Right lobe of liver (tissue), 4 donors: Measurements from ENCODE around the gene ADAMTS2.

Experiments used
- POLR2A ChIP-seq: fragments of 450-650 bp; IDR thresholded peaks from one replicate; pipeline ENCODE4 v1.6.1; 2017; ENCODE audit warnings: antibody characterized with exemption, mild to moderate bottlenecking
- TF ChIP-seq, protein P1 (sequence below), 4 donors: fragments of 200-600 bp in 3 of 4; fragments of 450-650 bp in 1 of 4; IDR thresholded peaks; one replicate each; pipeline versions ENCODE4 v1.5.1 to v1.8.0; 2016 to 2022; ENCODE audit warnings: antibody characterized with exemption in 4 of 4, mild to moderate bottlenecking in 2 of 4
- donor health status: DM: no; HTN: no; CAD: no.
- donor health status: DM: no; HTN: no; CAD: no.
- donor health status: DM: no; HTN: yes; CAD: no.

DNA sequence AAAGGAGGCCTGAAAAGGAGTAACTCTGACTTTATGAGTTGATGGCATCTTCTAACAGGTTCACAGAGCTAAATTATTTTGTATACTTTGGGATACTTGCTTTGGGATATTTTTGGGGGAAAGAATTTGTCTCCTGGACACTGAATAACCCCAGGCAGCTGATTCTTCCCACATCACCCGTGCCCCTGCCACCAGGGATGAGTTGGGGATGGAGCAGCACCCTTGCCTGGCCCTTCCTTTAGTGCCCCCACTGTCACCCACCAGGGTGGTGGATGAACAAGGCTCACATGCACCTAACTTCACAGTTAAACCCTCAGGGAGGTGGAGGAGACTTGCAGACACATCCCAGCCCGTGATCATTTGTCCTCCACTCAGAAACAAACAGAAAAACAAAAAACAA is 2.3 kb upstream of the ADAMTS2 start:
- TF ChIP-seq, protein P1, sequence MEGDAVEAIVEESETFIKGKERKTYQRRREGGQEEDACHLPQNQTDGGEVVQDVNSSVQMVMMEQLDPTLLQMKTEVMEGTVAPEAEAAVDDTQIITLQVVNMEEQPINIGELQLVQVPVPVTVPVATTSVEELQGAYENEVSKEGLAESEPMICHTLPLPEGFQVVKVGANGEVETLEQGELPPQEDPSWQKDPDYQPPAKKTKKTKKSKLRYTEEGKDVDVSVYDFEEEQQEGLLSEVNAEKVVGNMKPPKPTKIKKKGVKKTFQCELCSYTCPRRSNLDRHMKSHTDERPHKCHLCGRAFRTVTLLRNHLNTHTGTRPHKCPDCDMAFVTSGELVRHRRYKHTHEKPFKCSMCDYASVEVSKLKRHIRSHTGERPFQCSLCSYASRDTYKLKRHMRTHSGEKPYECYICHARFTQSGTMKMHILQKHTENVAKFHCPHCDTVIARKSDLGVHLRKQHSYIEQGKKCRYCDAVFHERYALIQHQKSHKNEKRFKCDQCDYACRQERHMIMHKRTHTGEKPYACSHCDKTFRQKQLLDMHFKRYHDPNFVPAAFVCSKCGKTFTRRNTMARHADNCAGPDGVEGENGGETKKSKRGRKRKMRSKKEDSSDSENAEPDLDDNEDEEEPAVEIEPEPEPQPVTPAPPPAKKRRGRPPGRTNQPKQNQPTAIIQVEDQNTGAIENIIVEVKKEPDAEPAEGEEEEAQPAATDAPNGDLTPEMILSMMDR (IDR thresholded peaks at IDR 0.05): no peak
- TF ChIP-seq POLR2A: no peak
